ENCODE results near the gene MAEL. TPM values are rescaled to one million over a fixed set of nuclear protein-coding genes. Genes with fewer than 3 reads are reported as not detected.

Gene MAEL
- total RNA-seq (100 to 1,000 TPM; 113 to 181 TPM), polyA plus RNA-seq (ENCODE audit: insufficient read depth, low read depth, low replicate concordance) (333 TPM)
- long read RNA-seq, donor 1, transcript MAEL-202 (12 exons, 1,908 nt), result major isoform, 7 of 8 reads
- long read RNA-seq, donor 1, partial matches to known transcripts, result 0 of 8 reads
- long read RNA-seq, donor 1, other reads (novel, unspliced or antisense), result 0 of 8 reads
- long read RNA-seq, donor 2, partial matches to known transcripts, result 0 of 5 reads
- long read RNA-seq, donor 2, other reads (novel, unspliced or antisense), result 0 of 5 reads

DNA sequence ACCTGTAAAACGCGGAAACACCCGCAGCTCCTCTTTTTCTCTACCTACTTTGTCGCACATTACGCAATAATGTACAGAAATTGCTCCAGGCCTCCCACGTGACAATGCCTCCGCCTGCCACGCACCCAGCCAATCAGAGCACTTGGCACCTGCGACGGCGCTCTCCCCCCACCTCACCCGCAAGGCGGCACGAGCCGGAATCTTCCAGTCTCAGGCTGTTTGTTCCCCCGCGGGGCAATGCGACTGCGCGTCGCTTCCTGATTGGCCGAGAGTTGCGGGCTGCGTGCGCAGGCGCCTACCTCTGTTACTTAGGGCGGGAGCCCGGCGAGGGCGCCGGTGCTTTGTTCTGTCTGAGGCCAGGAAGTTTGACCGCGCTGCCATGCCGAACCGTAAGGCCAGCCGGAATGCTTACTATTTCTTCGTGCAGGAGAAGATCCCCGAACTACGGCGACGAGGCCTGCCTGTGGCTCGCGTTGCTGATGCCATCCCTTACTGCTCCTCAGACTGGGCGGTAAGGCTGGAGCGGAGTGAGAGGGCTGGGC lies at the start of gene MAEL:
Gene MAEL (plus strand): TSS at position 307 of the 542 bp plus-strand sequence. CDS start 73 bp downstream, at position 380.
- TF ChIP-seq, protein P1, sequence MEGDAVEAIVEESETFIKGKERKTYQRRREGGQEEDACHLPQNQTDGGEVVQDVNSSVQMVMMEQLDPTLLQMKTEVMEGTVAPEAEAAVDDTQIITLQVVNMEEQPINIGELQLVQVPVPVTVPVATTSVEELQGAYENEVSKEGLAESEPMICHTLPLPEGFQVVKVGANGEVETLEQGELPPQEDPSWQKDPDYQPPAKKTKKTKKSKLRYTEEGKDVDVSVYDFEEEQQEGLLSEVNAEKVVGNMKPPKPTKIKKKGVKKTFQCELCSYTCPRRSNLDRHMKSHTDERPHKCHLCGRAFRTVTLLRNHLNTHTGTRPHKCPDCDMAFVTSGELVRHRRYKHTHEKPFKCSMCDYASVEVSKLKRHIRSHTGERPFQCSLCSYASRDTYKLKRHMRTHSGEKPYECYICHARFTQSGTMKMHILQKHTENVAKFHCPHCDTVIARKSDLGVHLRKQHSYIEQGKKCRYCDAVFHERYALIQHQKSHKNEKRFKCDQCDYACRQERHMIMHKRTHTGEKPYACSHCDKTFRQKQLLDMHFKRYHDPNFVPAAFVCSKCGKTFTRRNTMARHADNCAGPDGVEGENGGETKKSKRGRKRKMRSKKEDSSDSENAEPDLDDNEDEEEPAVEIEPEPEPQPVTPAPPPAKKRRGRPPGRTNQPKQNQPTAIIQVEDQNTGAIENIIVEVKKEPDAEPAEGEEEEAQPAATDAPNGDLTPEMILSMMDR (IDR thresholded peaks at IDR 0.05), result no peak
- TF ChIP-seq POLR2A (IDR thresholded peaks at IDR 0.05), result no peak
- 75 to 78% methylated on average over 32 to 45 of the region's 45 CpGs for WGBS, 2 donors
- no peaks in the 10 kb centered on the region for H3K4me1 ChIP-seq

DNA sequence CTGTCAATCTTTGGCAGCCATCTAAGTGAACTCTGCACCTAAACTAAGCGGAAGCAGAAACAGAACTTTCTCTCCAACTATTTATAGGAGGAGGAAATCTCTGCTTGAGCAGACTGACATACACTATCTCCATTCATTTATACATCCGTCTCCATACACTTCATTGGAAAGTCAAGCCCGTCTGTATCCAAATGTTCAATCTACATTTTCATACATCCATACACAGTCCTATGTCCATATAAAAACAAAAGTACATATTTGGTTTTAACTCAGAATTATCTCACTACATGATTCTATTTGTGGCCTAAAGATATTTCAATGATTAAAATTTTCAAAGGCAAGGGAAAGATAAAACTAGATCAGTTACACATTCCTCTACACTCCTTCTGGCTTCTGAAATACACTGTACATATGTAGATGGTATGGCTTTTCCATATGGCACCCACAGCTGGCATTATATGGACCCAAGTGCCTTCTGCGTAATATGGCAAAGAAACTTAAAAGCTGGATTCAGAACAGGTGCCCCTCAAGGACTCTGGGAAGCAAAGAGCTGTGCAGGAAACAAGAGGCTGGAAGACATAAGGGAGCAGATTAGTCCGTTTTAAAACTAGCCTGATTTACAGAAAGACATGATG lies 49.2 kb upstream of the MAEL start:
- 76 to 84% methylated on average over 5 of the region's 5 CpGs for whole genome bisulfite sequencing, 2 donors
- Histone ChIP-seq H3K36me3 (ENCODE audit: low read depth, missing control alignments) (no peaks in the 10 kb centered on the region), H3K4me1 (peaks cover 14% of the 10 kb centered on the region), H3K27ac (peak overlapping the region in 1 of 2 donors; percentile 39), H3K9me3 (no peaks in the 10 kb centered on the region), H3K27me3 (no peaks in the 10 kb centered on the region), H3K4me3 (no peak overlapping the region)
- TF ChIP-seq, protein P1 (IDR thresholded peaks at IDR 0.05), result no peak
- TF ChIP-seq POLR2A (IDR thresholded peaks at IDR 0.05), result no peak
- intact Hi-C loops (cut with DNase I; ENCODE audit: low total_unique reads), result no loop called here
- no peak for DNase-seq

More for the DNA sequence above, at the start of gene MAEL:
- intact Hi-C loops (cut with DNase I; ENCODE audit: low total_unique reads), result no loop called here
- DNase-seq, result peak; percentile 86
- peak within 1 kb of the TSS; percentile 52 to 54 for H3K4me3 ChIP-seq
- no peaks in the 10 kb centered on the region for H3K27me3 ChIP-seq
- no peaks in the 10 kb centered on the region for H3K9me3 ChIP-seq
- H3K36me3 ChIP-seq (ENCODE audit: low read depth, missing control alignments), result no peaks in the 10 kb centered on the region
- H3K27ac ChIP-seq, result peak within 1 kb of the TSS; percentile 21 to 73

DNA sequence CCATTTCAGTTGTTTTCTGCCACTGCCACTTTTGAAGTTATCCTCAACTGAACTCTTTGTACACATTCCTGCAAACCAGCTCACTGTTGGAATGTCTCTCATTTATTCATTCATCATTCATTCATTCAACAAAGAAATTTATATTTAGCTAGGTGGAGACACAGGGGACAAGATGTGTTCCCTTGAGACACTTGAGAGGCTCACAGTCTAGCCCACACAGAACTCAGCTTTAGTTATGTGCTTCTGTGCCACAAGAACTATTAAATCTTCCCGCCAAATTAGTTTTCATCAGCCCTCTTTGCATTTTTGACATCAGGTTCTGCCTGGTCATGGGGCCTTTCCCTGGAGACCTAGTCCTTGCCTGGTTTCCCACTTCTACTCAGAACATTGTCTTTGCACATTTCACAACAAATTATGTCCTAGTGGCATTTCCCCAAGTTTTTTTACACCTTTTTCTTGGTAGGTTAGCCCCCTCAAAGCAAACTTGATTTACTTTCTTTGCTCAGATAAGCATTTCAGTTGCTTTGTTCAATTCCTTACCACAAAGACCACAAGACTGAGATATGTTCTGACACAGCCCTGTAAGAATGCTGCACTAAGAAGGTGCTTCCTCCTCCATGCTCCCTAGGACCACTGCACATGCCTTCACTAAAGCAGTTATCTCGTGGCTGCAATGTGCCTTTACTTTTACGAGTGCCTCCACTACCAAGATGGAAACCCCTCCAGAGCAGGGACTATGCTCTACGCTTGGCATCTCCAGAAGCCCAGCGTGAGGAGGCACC lies 44.7 kb upstream of the MAEL start:
- H3K27ac ChIP-seq, result no peak overlapping the region

DNA sequence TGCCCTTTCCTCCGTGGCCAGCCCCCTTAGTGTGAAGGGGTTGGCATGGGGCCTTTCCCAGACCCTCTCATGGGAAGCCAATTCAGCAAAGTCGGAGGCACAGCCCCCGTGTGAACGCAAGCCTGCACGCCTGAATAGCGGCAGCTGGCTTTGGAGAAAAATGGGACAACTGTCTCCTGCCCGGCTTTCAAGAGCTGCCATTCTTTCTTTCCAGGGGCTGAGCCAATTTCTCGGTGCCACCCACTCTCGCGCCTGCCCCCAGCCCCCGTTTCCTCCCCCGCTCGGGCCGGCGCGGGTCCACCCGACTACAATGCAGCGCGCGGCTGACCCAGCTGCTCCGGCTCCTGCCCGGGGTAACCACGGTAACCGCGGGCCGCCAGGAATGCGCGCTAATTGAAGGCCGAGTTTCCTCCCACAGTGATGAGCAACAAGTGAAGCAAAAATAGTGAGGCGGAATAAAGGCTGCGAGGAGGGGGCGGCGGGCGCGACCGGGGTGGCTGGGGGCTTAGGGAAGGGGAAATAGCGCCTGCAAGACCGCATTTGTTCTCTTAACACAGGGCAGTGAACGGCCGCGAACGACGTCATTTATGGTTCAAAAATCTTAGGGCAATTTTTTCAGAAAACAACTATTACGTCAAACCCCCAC lies 41.6 kb upstream of the MAEL start:
- peak overlapping the region; percentile 7 to 46 for H3K4me3 ChIP-seq
- intact Hi-C loops (cut with DNase I; ENCODE audit: low total_unique reads), result no loop called here
- 2 to 3% methylated on average over 42 to 44 of the region's 44 CpGs for WGBS, 2 donors
- no peaks in the 10 kb centered on the region for H3K9me3 ChIP-seq
- H3K27ac ChIP-seq, result peak overlapping the region in 1 of 2 donors; percentile 50
- no peaks in the 10 kb centered on the region for H3K27me3 ChIP-seq
- DNase-seq, result peak; percentile 91
- H3K4me1 ChIP-seq, result peaks cover 16% of the 10 kb centered on the region
- H3K36me3 ChIP-seq (ENCODE audit: low read depth, missing control alignments), result no peaks in the 10 kb centered on the region
- TF ChIP-seq POLR2A (IDR thresholded peaks at IDR 0.05), result no peak
- TF ChIP-seq, protein P1 (IDR thresholded peaks at IDR 0.05), result no peak

More for the DNA sequence above, 44.7 kb upstream of the MAEL start:
- Histone ChIP-seq H3K4me3 (no peak overlapping the region), H3K4me1 (peaks cover 21% of the 10 kb centered on the region), H3K36me3 (ENCODE audit: low read depth, missing control alignments) (no peaks in the 10 kb centered on the region), H3K27me3 (no peaks in the 10 kb centered on the region), H3K9me3 (no peaks in the 10 kb centered on the region)
- WGBS, 2 donors, result 72 to 78% methylated on average over 5 of the region's 5 CpGs
- TF ChIP-seq, protein P1 (IDR thresholded peaks at IDR 0.05), result no peak
- no peak for TF ChIP-seq POLR2A (IDR thresholded peaks at IDR 0.05)
- intact Hi-C loops (cut with DNase I; ENCODE audit: low total_unique reads), result no loop called here
- no peak for DNase-seq
